Glutamatergic neuron (in vitro differentiated cells): ENCODE results near the gene HNRNPA1. TPM values are rescaled to one million over a fixed set of nuclear protein-coding genes. Genes with fewer than 3 reads are reported as not detected.
"Not testable (repeated sequence)": the region's sequence is repeated elsewhere in the genome, so short reads cannot be mapped to it uniquely, and the experiment has no call there.

Source experiments
- DNase-seq: peaks from one replicate; pipeline ENCODE4 v3.0.0; 2022
- H3K27ac Mint-ChIP-seq: one replicate; pipeline ENCODE4 v1.8.0; 2020; ENCODE audit warnings: mild to moderate bottlenecking, mixed read lengths, inconsistent platforms; ENCODE audit not compliant: unreplicated experiment
- H3K27me3 Mint-ChIP-seq: one replicate; pipeline ENCODE4 v1.8.0; 2020; ENCODE audit warnings: mild to moderate bottlenecking, moderate library complexity, mixed read lengths, inconsistent platforms; ENCODE audit not compliant: unreplicated experiment
- H3K36me3 Mint-ChIP-seq: one replicate; pipeline ENCODE4 v1.8.0; 2020; ENCODE audit warnings: mild to moderate bottlenecking, mixed read lengths, inconsistent platforms; ENCODE audit not compliant: unreplicated experiment
- H3K4me1 Mint-ChIP-seq: one replicate; pipeline ENCODE4 v1.8.0; 2020; ENCODE audit warnings: mild to moderate bottlenecking, low read depth, mixed read lengths, inconsistent platforms; ENCODE audit not compliant: unreplicated experiment
- H3K4me3 Mint-ChIP-seq: one replicate; pipeline ENCODE4 v1.8.0; 2020; ENCODE audit warnings: mild to moderate bottlenecking, mixed read lengths, inconsistent platforms; ENCODE audit not compliant: unreplicated experiment
- H3K9me3 Mint-ChIP-seq: one replicate; pipeline ENCODE4 v1.8.0; 2020; ENCODE audit warnings: mild to moderate bottlenecking, moderate library complexity, mixed read lengths, inconsistent platforms; ENCODE audit not compliant: unreplicated experiment
- CTCF ChIP-seq: fragments of 200-600 bp; sonication (generic); IDR thresholded peaks from one replicate; pipeline ENCODE4 v1.5.0; 2021; ENCODE audit not compliant: partially characterized antibody, unreplicated experiment
- total RNA-seq: library from RNA; stranded (reverse); fragmentation: NEBNext Ultra II Directional; extraction: Animal tissue kit (Norgen Biotek cat#: 25700); gene quantifications from one replicate; pipeline ENCODE4 v1.2.1, GENCODE V29; 2021; ENCODE audit not compliant: unreplicated experiment

The HNRNPA1 gene
- total RNA-seq, 1 donor from 2014 or later, result 1,556 TPM

- Mint-ChIP-seq H3K36me3 (no peaks in the 10 kb centered on the region), H3K4me1 (peaks cover 37% of the 10 kb centered on the region), H3K9me3 (no peaks in the 10 kb centered on the region), H3K27me3 (peaks cover 2% of the 10 kb centered on the region), H3K4me3 (no peak overlapping the region), H3K27ac (no peak overlapping the region)
- no peak for TF ChIP-seq CTCF
- no peak for DNase-seq
Observed at GRCh38 chr12:54279227-54279631, 1.3 kb upstream of the HNRNPA1 start.

DNA sequence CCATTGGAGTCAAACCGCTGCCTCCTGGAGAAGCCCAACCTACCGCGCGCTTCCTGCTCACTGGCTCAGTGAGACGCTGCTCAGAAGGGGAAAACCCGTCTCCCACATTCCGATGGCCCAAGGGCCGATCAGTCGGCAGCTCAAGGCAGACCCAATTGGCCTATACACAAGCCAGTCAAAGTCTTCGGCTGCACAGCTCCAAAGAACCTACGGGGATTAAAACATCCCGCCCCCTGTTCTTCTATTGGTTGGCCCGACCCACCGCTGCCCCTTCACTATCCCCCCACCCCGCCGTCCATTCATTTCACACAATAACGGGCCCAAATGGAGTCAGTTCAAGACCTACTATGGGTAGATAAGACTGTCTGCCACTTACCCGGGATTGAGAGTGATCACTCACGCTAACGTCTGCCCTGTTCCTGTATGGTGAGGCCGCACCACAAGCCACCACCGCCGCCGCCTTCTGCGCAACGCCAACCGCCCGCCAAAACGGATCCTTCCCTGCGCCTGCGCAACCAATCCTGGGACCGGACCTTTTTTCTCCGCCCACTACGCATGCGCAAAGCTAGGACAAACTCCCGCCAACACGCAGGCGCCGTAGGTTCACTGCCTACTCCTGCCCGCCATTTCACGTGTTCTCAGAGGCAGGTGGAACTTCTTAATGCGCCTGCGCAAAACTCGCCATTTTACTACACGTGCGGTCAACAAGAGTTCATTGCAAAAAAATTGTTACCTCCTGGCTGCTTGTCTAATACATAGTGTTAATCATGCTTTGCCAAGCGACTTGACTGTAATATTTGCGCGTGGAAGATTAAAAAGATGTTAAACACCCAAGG is 676 bp upstream of the HNRNPA1 start, which contains the start of gene CBX5:
CBX5 (minus strand) TSS at position 491 of the 836 bp plus-strand sequence. CDS start 22,472 bp downstream, outside the sequence.
- TF ChIP-seq CTCF, result no peak
- H3K9me3 Mint-ChIP-seq, result no peaks in the 10 kb centered on the region
- no peak within 1 kb of the TSS for H3K4me3 Mint-ChIP-seq
- H3K27ac Mint-ChIP-seq, result no peak within 1 kb of the TSS
- no peaks in the 10 kb centered on the region for H3K36me3 Mint-ChIP-seq
- DNase-seq, result peak; percentile 99
- peaks cover 2% of the 10 kb centered on the region for H3K27me3 Mint-ChIP-seq
- peaks cover 39% of the 10 kb centered on the region for H3K4me1 Mint-ChIP-seq

GRCh38 chr12:54281261-54281638 is 724 bp downstream of the HNRNPA1 start:
- H3K4me3 Mint-ChIP-seq, H3K27ac Mint-ChIP-seq, DNase-seq, H3K27me3 Mint-ChIP-seq, H3K9me3 Mint-ChIP-seq, H3K36me3 Mint-ChIP-seq: not testable (repeated sequence)
- peaks cover 50% of the 10 kb centered on the region for H3K4me1 Mint-ChIP-seq

DNA sequence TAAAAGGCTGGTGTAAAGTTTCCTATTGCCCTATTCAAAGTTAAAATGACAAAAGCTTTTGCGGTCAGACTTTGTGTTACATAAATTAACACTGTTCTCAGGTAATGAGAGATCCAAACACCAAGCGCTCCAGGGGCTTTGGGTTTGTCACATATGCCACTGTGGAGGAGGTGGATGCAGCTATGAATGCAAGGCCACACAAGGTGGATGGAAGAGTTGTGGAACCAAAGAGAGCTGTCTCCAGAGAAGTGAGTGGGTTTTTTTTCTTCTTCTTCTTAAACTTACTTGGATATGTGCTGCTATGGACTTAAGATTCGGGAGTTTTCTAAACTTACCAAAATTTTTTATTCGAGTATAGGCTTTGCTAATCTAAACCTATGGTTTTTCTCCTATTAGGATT is 1.2 kb downstream of the HNRNPA1 start:
- not testable (repeated sequence) for H3K36me3 Mint-ChIP-seq, DNase-seq, H3K27me3 Mint-ChIP-seq, H3K27ac Mint-ChIP-seq, H3K4me3 Mint-ChIP-seq, H3K9me3 Mint-ChIP-seq
- peaks cover 50% of the 10 kb centered on the region for H3K4me1 Mint-ChIP-seq

- no peak for DNase-seq
- H3K27me3 Mint-ChIP-seq, result peaks cover 6% of the 10 kb centered on the region
- peaks cover 4% of the 10 kb centered on the region for H3K36me3 Mint-ChIP-seq
- H3K4me1 Mint-ChIP-seq, result peaks cover 51% of the 10 kb centered on the region
- TF ChIP-seq CTCF, result no peak
- H3K4me3 Mint-ChIP-seq, result no peak overlapping the region
- H3K27ac Mint-ChIP-seq, result peak overlapping the region; percentile 31
- peaks cover 3% of the 10 kb centered on the region for H3K9me3 Mint-ChIP-seq
Observed at GRCh38 chr12:54282949-54283593, 2.5 kb downstream of the HNRNPA1 start.

DNA sequence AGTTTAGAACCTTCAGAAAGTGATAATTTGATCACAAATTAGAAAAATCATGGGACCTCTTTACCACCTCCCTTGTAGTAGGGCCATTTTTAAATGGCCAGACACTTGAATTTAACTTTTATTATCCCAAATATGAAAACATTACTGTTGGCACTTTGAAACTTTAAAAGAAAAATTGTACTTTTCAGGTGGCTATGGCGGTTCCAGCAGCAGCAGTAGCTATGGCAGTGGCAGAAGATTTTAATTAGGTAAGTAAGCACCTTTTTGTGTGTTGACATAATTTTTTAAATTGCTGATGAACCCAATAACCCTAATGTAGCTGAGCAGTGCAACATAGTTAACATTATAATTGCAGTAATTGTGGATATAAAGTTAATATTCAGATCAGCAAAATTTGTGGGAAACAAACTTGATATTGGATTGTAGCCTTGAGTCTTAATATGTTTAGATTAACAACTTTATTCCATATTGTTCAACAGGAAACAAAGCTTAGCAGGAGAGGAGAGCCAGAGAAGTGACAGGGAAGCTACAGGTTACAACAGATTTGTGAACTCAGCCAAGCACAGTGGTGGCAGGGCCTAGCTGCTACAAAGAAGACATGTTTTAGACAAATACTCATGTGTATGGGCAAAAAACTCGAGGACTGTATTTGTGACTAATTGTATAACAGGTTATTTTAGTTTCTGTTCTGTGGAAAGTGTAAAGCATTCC is 3.7 kb downstream of the HNRNPA1 start:
- peak overlapping the region; percentile 52 for H3K27ac Mint-ChIP-seq

More for the DNA sequence above, 3.7 kb downstream of the HNRNPA1 start:
- not testable (repeated sequence) for H3K27me3 Mint-ChIP-seq, H3K4me3 Mint-ChIP-seq, H3K36me3 Mint-ChIP-seq, DNase-seq, H3K9me3 Mint-ChIP-seq
- H3K4me1 Mint-ChIP-seq, result peaks cover 45% of the 10 kb centered on the region
